ENCODE results near the gene LNP1. TPM values are rescaled to one million over a fixed set of nuclear protein-coding genes. Genes with fewer than 3 reads are reported as not detected.
"Not testable (repeated sequence)": the region's sequence is repeated elsewhere in the genome, so short reads cannot be mapped to it uniquely, and the experiment has no call there.

Gene LNP1, protein sequence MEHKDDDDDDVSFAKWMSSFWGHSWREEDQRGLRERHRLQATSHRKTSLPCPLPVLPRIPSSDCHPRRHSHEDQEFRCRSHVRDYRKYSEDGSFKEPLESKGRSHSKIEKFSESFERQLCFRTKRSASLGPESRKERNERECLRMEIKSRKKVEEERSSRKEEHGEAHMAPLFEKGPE
- 2.4 TPM for total RNA-seq

DNA sequence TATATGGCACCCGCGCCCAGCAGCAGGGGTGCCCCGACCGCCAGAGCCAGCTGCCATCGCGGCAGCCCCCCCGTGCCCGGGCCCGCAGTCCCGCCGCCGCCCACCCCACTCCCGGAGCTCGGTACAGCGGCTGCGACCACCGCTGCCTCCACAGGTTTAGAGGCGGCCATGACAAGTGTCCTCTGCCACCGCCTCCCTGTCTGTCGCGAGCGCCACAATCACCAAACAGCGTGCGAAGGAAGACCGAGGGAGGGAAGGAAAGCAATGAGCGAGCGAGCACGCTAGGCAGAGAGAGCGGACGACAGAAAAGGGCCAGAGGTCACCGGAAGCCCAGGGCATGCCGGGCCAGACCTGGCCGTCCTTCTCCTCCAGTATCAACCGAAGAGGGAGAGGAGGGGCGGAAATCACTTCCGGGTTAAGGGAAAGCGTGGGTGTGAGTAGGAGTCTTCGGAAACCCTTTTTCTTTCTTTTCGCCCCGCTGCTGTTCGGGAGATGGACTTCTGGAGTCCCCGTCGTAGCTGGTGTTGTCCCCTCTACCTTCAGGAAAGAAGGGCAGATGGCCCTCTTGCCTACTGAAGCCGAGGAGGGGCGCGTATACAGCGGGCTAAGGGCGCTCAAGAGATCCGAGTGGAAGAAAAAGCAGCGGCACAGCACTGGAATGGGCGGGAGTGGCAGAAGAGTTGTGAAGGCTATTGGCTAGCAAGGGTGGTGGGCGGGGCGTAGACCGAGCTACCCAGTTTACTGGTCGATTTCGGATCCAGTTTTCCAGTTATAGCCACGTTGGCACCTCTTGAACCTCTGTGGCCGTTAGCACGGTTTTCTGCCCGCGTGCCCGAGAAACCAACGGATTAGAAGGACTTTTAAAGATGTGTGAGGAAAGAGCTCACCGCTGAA is at the start of gene LNP1, which contains the start of gene TOMM70:
Gene LNP1 (plus strand): TSS at position 760 of the 894 bp plus-strand sequence. CDS start 28,191 bp downstream, outside the sequence.
Gene TOMM70 (minus strand): TSS at position 310 of the 894 bp plus-strand sequence. CDS start 140 bp downstream, at position 170.
- DNase-seq (ENCODE audit: low spot score): peak; percentile 97

DNA sequence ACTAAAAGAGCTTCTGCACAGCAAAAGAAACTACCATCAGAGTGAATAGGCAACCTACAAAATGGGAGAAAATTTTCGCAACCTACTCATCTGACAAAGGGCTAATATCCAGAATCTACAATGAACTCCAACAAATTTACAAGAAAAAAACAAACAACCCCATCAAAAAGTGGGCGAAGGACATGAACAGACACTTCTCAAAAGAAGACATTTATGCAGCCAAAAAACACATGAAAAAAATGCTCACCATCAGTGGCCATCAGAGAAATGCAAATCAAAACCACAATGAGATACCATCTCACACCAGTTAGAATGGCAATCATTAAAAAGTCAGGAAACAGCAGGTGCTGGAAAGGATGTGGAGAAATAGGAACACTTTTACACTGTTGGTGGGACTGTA is 49.6 kb upstream of the LNP1 start:
- DNase-seq (ENCODE audit: low spot score): not testable (repeated sequence)

DNA sequence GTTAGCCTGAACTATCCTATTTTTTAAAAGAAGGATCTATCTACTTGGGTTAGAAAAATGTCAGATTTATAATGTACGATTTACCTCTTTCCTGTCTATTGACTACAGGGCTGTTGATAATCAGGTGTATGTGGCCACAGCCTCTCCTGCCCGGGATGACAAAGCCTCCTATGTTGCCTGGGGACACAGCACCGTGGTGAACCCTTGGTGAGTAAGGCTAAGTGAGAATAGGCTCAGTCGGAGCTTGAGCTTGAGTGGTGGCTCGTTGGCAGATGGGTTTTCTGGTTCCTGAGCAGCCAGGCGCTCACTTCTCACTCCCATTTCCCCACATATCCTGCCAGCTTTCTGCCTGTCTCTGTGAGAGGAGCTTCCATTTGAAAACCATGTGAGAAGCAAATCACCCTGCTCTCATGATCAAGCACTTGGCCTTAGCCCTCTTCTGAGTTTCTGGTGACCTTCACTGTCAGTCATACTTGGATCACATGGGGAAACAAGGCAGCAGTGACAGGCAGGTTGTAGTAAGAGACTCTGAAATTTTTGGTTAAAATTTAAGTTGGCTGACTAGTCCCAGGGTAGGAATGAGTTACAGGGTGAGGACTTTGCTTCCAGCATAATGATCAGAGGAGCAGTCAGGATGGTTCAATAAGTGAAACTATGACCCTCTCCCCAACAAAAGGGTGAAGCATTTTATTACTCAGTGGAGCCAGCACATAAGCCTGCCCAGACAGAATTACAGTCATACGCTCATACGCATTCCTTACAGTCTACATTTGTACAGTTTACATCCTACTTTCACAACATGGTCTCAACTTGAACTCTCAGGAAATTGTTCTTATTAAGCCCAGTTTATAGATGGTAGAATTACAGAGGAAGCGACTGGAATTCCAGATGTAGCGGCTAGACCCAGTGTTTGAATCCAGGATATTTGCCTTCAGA is 48.8 kb upstream of the LNP1 start:
- DNase-seq (ENCODE audit: low spot score): no peak

DNA sequence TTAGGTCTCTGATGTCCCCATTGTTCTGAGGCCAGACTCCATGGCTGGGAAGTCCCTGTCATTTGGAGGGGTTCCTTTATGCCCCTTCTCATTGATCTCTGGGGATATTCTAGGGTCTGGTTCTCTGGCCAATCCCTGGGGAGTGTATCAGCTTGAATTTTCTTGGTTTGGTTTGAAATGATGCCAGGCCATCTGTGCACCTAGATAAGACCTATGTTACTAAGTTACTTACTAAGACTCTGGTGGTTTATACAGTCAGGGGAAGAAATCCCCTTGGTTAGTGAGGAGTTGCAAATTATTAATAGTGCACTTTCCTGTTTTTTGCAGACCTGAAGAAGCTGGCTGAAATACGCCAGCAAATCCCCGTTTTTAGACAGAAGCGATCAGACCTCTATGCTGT is 46.5 kb upstream of the LNP1 start:
- no peak for DNase-seq (ENCODE audit: low spot score)

DNA sequence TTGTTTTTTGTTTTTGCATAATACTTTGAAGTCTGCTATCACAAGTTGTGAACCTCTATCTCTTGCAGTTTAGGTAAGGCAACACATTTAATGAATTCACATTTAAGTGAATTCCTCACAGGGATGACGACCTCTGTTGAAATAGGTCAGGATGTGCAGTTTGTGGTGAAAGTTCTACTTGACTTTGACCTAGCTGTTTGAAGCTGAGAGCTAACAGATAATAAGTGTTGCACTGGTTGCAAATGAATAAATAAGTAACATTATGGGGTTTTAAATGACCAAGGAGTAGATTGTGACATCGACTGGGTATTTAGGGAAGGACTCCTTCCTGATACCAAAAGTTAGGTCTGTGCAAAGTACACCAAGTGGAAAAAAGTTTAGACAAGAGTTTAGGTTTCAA is 42.9 kb upstream of the LNP1 start:
- DNase-seq (ENCODE audit: low spot score): no peak

DNA sequence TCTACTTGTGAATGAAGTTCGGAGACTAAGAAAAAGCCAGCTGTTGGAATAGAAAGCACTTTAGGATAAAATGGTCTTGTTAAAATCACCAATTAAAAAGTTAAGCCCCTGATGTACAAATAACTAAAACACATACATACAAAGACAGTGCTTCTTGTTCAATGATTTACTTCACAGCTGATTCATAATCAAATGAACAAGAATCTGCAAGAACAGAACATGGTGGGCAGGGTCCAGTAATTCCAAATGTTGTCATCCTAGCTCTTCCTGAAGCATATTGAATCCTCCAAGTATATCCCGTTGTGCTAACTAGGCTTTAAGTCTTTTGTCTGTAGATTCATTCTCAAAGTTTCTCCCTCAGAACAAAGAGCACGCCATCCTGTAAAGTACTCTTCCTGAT is 42.3 kb upstream of the LNP1 start:
- no peak for DNase-seq (ENCODE audit: low spot score)

DNA sequence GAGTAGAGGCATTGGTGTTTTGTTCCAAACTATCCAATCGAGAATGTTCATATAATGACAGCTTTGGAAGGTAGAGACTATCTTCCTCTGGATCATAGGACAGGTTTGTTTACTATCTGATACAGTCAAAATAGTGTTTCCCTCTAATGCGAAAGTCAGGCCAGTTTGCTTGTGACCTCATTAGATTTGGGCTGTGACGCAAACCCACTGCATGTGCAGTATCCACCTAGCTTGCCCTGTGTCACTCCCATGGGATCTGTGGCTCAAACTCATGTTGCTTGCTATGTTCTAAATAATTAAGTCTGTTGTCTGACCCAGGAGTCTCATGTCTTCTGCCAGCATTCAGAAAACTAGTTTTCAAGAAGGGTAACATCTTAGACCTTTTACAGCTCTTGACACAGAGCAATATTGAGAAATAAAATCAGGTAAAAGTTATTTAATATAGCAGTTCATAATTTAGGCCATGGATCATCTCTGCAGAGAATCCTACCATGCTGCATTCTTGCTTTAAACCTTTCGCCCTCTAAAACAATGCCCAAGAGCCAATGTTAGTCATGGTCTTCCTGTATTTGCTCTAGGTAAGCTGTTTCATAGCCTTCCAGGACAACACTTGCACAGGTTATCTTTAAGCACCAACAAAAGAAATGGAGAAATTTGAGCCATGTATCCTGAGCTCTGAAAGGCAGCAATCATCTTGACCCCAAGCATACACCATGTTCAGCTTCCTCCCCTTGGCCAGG is 40.4 kb upstream of the LNP1 start:
- no peak for DNase-seq (ENCODE audit: low spot score)

DNA sequence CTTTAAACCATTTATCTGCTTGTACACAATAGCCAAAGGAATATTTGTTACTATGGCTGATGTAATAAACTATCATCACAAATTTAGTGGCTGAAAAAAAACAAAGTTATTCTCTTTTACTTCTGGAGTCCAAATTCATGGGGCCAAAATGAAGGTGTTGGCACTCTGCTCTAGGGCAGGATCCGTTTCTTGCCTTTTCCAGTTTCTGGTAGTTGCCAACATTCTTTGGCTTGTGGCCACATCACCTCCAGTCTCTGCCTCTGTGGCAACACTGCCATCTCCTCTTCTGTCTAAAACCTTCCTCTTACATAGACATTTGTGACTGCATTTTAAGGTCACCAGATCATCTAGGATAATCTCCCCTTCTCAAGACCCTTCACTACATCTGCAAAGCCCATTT is 39.4 kb upstream of the LNP1 start:
- no peak for DNase-seq (ENCODE audit: low spot score)

DNA sequence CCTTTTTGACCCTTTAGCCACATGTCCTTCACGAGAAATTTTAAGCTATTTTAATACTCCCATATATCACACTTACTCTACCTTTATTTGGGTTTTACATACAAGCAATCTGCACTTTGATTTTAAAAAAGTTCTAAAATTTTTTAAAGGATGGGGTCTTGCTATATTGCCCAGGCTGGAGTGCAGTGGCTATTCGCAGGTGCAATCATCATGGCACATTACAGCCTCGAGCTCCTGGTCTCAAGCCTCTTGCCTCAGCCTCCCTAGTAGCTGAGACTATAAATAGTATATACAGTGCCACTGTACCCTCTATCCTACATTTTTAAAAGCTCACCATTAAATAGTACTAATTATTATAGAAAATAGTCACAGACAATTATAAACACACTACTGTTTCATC is 36.9 kb upstream of the LNP1 start:
- no peak for DNase-seq (ENCODE audit: low spot score)

DNA sequence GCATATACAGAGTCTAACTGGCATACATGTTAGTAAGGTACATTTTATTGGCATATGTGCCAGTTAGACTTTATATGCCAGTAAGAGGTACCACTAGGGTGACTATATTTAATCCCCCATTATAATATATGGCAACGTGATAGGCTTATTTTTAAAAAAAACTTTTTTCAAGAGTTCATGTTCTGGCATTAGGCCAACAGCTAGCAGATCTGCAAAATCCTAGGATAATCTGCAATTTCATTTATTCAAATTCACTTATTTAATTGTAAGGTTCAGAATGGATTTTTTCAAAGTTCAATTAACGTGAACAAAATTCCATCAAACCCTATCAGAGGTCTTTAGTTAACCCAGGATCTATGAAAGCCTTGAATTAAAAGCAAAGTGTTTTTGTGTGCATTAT is 34.9 kb upstream of the LNP1 start:
- no peak for DNase-seq (ENCODE audit: low spot score)

DNA sequence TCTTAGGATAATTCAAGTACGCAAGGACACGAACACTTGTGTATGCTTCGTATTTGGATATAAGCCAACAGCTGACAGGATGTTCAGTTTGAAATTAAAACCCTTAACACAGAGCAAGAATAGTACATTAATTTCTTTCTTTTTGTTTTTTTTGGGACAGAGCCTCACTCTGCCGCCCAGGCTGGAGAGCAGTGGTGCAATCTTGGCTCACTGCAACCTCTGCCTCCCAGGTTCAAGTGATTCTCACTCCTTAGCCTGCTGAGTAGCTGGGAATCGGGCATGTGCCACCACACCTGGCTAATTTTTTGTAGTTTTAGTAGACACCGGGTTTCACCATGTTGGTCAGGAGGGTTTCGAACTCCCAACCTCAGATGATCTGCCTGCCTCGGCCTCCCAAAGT is 32.9 kb upstream of the LNP1 start:
- DNase-seq (ENCODE audit: low spot score): no peak

DNA sequence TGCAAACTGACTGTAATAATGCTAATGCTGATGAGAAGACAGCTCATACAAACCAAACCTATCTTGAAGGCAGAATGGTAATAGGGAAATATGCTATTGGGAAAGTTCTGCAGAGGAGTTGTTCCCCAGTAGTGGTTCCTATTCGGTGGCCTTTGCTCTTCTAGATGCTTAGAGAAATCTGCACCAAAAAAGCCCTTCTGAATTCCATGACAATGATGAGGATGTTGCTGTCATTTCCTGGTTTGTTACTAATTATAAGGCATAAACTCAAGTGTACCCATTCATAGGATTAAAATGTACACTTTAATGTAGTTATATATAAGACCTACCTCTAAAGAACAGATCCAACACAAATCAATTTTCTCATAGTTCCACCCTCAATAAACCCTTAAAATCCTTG is 30.6 kb upstream of the LNP1 start:
- DNase-seq (ENCODE audit: low spot score): no peak

DNA sequence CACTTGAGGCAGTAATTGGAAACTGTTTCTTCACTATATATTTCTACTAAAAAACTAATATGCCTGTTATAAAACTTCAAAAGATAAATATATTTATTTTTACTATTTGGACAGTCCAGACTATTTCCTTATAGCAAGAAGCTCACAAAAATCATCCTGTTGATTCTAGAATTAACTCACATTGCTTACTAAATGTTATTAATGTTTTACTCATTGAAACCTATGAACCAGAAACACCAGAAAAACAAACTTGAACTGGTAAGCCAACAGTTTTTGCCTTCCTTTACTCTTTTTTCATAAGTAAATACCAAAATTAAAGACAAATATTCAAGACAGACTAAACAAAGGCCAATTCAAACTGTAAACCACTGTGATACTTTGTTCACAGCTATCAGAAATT is 26.8 kb upstream of the LNP1 start:
- no peak for DNase-seq (ENCODE audit: low spot score)

DNA sequence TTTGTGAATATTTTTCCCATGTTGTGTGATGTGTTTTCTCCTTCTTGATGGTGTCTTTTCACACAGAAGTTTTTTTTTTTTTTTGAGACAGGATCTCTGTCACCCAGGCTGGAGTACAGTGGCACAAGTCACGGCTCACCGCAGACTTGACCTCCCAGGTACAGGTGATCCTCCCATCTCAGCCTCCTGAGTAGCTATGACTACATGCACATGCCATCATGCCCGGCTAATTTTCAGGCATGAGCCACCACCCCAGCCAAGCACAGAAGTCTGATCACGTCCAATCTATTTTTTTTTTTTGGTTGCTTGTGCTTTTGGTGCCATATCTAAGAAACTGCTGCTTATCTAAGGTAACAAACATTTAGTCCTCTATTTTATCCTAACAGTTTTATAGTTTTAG is 25.0 kb upstream of the LNP1 start:
- DNase-seq (ENCODE audit: low spot score): no peak

DNA sequence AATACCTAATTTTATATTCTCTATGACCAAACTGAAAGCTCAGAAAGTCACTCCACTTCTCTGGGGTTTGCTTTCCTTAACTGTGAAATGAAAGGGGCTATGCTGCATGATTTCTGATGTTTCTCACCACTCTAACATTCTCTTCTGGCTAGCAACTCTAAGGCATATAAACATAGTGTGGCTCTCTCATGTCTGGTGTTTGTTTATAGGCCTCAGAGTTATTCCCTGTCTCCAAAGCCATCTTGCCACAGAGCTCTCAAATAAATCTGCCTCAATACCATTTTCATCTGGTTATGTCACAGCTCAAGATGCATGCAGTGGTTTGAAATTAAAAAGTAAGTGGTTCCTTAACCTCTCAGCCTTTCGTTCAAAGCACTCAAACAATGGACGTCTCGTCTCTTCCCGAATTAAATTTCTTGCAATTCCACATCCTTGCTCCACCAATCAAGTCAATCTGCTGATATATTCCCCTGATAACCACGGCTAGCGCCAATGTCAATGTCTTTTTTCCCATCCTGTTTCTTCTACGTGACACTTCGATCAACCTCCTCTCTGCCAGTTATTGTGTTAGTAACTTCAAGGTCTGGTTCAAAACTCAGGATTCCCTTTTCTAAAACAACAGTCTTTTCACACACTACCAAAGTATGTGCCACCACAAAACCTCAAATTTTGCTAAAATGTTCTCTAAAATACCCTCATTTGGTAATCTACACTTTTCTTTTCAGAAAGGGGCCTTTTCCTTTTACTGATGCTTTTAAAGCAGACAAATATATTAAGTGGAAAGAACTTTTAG is 16.4 kb upstream of the LNP1 start:
- no peak for DNase-seq (ENCODE audit: low spot score)

DNA sequence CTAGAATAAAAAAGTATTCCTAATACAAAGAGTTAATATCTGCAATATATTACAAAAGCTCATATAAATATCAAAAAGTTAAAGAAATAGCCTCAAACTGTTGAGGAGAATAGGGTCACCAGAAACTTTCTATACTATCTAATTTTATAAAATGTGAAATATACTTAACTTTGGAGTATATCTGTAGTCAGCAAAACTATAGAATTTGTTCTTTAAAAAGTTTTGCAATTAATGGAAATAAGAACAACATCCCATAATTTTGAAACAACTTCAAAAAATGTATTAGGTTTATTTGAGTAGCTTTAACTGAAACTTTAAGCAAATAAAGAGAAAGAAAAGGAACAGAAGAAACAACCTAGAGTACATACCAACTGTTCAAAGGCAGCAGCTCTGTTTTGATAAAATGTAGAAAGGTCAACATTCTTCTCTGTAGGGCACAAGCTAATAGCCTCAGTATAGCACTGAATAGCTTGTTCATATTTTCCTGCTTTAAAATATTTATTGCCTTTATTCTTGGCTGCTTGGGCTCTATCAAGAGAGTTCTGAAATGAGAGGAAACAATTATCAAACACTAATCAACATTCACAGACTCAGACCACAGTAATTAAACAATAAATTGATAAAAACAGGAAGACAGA is 14.8 kb upstream of the LNP1 start:
- DNase-seq (ENCODE audit: low spot score): no peak

DNA sequence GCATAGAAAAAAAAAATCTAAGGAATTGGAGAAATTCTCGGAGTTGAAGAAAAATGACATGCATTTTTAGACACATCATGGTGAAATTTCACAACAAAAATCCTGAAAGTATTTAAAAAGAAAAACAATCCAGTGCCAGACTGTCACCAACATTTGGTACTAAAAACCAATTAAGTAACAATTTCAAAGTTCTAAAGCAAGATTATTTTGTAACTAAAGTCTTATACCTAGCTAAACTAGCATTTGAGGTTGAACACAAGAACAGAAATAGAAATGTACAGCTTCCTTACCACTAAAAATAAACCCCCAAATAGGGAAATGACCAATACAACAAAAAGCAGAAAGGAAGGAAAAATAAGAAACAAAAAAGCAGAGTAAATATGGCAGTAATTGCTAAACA is 12.3 kb upstream of the LNP1 start:
- no peak for DNase-seq (ENCODE audit: low spot score)

DNA sequence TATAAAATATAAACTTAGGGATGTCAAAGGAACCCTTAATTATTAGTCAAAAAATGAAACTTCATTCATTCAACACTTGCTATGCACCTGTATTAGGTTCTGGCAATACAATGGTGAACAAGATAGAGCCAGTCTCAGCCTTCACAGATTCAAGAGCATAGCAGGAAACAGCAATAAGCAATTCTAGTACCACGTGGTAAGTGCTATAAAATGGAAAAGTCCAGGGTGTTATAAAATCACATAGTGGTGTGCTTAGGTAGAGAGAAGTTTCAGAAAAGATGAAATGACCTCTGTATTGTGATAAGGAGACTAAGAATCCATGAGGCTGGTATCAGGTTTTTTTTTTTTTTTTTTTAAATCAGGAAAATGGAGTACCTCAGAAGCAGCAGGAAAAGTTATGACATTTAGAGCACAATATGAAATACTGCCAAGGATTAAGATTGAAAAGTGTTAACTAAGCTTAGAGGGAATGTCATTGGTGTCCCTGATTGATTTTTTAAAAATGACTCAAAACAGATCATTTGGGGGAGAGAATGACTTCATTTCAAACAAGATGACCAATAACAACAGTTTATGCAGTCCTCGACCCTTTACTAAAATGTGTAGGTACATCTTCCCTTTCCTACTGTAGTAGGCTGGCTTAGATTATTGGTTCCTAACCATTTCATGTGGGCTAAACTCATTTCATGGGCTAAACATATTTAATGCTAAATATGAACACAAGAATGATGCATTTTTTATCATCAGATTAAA is 5.5 kb upstream of the LNP1 start:
- DNase-seq (ENCODE audit: low spot score): no peak

DNA sequence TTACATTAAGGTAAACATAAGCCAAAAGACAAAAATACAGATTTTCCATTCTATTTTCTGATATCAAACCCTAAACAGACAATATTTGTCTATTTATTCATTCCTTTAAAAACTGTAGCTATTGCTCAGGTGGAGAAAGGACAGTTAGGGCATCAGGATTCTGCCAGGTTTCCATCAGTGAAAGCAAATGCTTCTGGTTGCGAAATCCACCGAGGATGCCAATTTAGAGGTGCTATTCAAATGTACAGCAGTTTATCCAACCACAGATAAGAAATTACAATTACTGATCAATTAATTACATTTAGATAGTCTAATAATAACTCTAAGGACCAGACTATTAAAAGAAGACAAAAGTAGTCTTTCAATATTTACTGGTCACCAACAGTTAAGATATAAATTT is 4.4 kb upstream of the LNP1 start:
- DNase-seq (ENCODE audit: low spot score): no peak

Data from mucosa of gallbladder (tissue), 1 donor.